HG03378 (cell line): ENCODE data around the gene CSTPP1.

Source experiments
- ATAC-seq: cut with Tn5 transposase; IDR thresholded peaks from one replicate; pipeline ENCODE4 v1.9.1; 2021; ENCODE audit warnings: mild to moderate bottlenecking, moderate library complexity; ENCODE audit not compliant: unreplicated experiment

Gene CSTPP1

GRCh38 chr11:46936138-46937110, at the start of gene CSTPP1:
Gene CSTPP1, plus strand, starts transcription at chr11:46936761. Its CDS starts 45 bp downstream, at chr11:46936806.
- ATAC-seq: no peak

- ATAC-seq: no peak
Measured at GRCh38 chr11:46888636-46889035, 47.9 kb upstream of the CSTPP1 start.

- no peak for ATAC-seq
Measured at GRCh38 chr11:46889251-46889650, 47.3 kb upstream of the CSTPP1 start.

GRCh38 chr11:46889689-46890475, 46.7 kb upstream of the CSTPP1 start:
- no peak for ATAC-seq

- ATAC-seq: no peak
Measured at GRCh38 chr11:46890665-46891064, 45.9 kb upstream of the CSTPP1 start.

GRCh38 chr11:46892109-46892508, 44.5 kb upstream of the CSTPP1 start:
- ATAC-seq: no peak

GRCh38 chr11:46892838-46893237, 43.7 kb upstream of the CSTPP1 start:
- no peak for ATAC-seq

GRCh38 chr11:46894506-46894905, 42.1 kb upstream of the CSTPP1 start:
- ATAC-seq: no peak

GRCh38 chr11:46894961-46895360, 41.6 kb upstream of the CSTPP1 start:
- ATAC-seq: no peak

- ATAC-seq: no peak
Measured at GRCh38 chr11:46895821-46896220, 40.7 kb upstream of the CSTPP1 start.

- no peak for ATAC-seq
Measured at GRCh38 chr11:46896719-46897406, 39.7 kb upstream of the CSTPP1 start.

- ATAC-seq: no peak
Measured at GRCh38 chr11:46898396-46899095, 38.0 kb upstream of the CSTPP1 start.

- no peak for ATAC-seq
Measured at GRCh38 chr11:46899501-46900025, 37.0 kb upstream of the CSTPP1 start.

GRCh38 chr11:46900091-46900746, 36.3 kb upstream of the CSTPP1 start:
- ATAC-seq: no peak

- ATAC-seq: no peak
Measured at GRCh38 chr11:46901156-46901555, 35.4 kb upstream of the CSTPP1 start.

- ATAC-seq: no peak
Measured at GRCh38 chr11:46902694-46903093, 33.9 kb upstream of the CSTPP1 start.

GRCh38 chr11:46903846-46904245, 32.7 kb upstream of the CSTPP1 start:
- ATAC-seq: no peak

- no peak for ATAC-seq
Measured at GRCh38 chr11:46905806-46906205, 30.8 kb upstream of the CSTPP1 start.

- ATAC-seq: no peak
Measured at GRCh38 chr11:46906609-46907041, 29.9 kb upstream of the CSTPP1 start.

- ATAC-seq: no peak
Measured at GRCh38 chr11:46907606-46908005, 29.0 kb upstream of the CSTPP1 start.
